ENCODE measurements around the gene RSPH9. TPM values are rescaled to one million over a fixed set of nuclear protein-coding genes. Genes with fewer than 3 reads are reported as not detected.

The RSPH9 gene
- total and polyA plus RNA-seq, 2 donors (not counting 3 experiments of a cell fraction or from before 2014, with no cell fraction given) = 0.18 to 0.27 TPM

- Histone ChIP-seq H3K9me1 (replicated peaks; ENCODE audit: control insufficient read depth, extremely low read depth, insufficient read depth, low read length) (no peaks in the 10 kb centered on the region), H3K79me2 (ENCODE audit: control insufficient read depth, insufficient read depth, low read length) (no peaks in the 10 kb centered on the region), H3K27ac (ENCODE audit: insufficient read depth, low read depth, low read length) (peak overlapping the region; percentile 66), H3K4me3 (replicated peaks in 1 of 3; ENCODE audit: insufficient read depth in 1 of 3, low read depth in 1 of 3, low read length in 3 of 3) (no peak overlapping the region), H2AFZ (ENCODE audit: low read depth, low read length) (no peak overlapping the region), H3K27me3 (ENCODE audit: control insufficient read depth in 2 of 2, insufficient read depth in 2 of 2, low read length in 2 of 2) (no peaks in the 10 kb centered on the region), H3K4me1 (ENCODE audit: control insufficient read depth, extremely low read depth, insufficient read depth, low read length) (peaks cover 62% of the 10 kb centered on the region), H3K9ac (replicated peaks; ENCODE audit: extremely low read depth, insufficient read depth, low read length) (no peak overlapping the region), H3K4me2 (ENCODE audit: insufficient read depth, low read length) (no peak overlapping the region), H4K20me1 (replicated peaks; ENCODE audit: control insufficient read depth, extremely low read depth, insufficient read depth, low read length) (no peaks in the 10 kb centered on the region), H3K36me3 (ENCODE audit: control insufficient read depth in 2 of 2, extremely low read depth in 1 of 2, insufficient read depth in 2 of 2, low read length in 2 of 2) (no peaks in the 10 kb centered on the region), H3K9me3 (replicated peaks; ENCODE audit: control insufficient read depth, insufficient read depth, low read length) (no peaks in the 10 kb centered on the region)
- FAIRE-seq (no peak), DNase-seq (ENCODE audit: low read depth, low spot score) (peak; percentile 17)
- intact Hi-C loops (cut with micrococcal nuclease) = no loop called here
- ChIA-PET CTCF (interaction anchor here (1.0 to 1.4 kb wide), 7 partner anchors 34 to 375 kb away, joined by 3 to 7 read pairs (median 4); no protein-coding TSS in a partner anchor), POLR2A (no interaction called here)
- dilution Hi-C loops (cut with MboI; ENCODE audit: extremely low pct_ligation_motif_present, low sequenced_read_pairs) = no loop called here
- BruUV-seq (replicated peaks) = no TSS peak
- TF ChIP-seq POLR2A (IDR thresholded peaks at IDR 0.05; ENCODE audit: low read depth, low read length) = no peak
Measured at GRCh38 chr6:43703512-43704429, 58.9 kb downstream of the RSPH9 start.

GRCh38 chr6:43705996-43706395 is 61.2 kb downstream of the RSPH9 start:
- H4K20me1 ChIP-seq (replicated peaks; ENCODE audit: control insufficient read depth, extremely low read depth, insufficient read depth, low read length) = no peaks in the 10 kb centered on the region
- no peaks in the 10 kb centered on the region for H3K79me2 ChIP-seq (ENCODE audit: control insufficient read depth, insufficient read depth, low read length)
- peak; percentile 37 for DNase-seq (ENCODE audit: low read depth, low spot score)
- no peaks in the 10 kb centered on the region for H3K27me3 ChIP-seq (ENCODE audit: control insufficient read depth in 2 of 2, insufficient read depth in 2 of 2, low read length in 2 of 2)
- H3K4me3 ChIP-seq (replicated peaks in 1 of 3; ENCODE audit: insufficient read depth in 1 of 3, low read depth in 1 of 3, low read length in 3 of 3) = no peak overlapping the region
- peak overlapping the region; percentile 72 for H3K27ac ChIP-seq (ENCODE audit: insufficient read depth, low read depth, low read length)
- H3K4me1 ChIP-seq (ENCODE audit: control insufficient read depth, extremely low read depth, insufficient read depth, low read length) = peaks cover 55% of the 10 kb centered on the region
- no TSS peak for BruUV-seq (replicated peaks)
- no peak overlapping the region for H2AFZ ChIP-seq (ENCODE audit: low read depth, low read length)
- peak overlapping the region; percentile 64 for H3K4me2 ChIP-seq (ENCODE audit: insufficient read depth, low read length)
- TF ChIP-seq CTCF (IDR thresholded peaks at IDR 0.05; ENCODE audit: extremely low read depth in 1 of 2, insufficient read depth in 1 of 2, low read depth in 1 of 2, low read length in 2 of 2) = no peak
- no peak for TF ChIP-seq GATA2 (IDR thresholded peaks at IDR 0.05; ENCODE audit: insufficient read depth, insufficient read length, low read depth, low read length)
- TF ChIP-seq MAX (IDR thresholded peaks at IDR 0.05; ENCODE audit: insufficient read depth, insufficient read length) = no peak
- no peak for TF ChIP-seq MYC (IDR thresholded peaks at IDR 0.05; ENCODE audit: low read depth, low read length)
- no peak for TF ChIP-seq JUN (IDR thresholded peaks at IDR 0.05; ENCODE audit: borderline replicate concordance, insufficient read depth, insufficient read length, low read depth)
- no peak for TF ChIP-seq POLR2AphosphoS5 (IDR thresholded peaks at IDR 0.05; ENCODE audit: insufficient read depth, low read depth, low read length)
- H3K9me3 ChIP-seq (replicated peaks; ENCODE audit: control insufficient read depth, insufficient read depth, low read length) = no peaks in the 10 kb centered on the region
- no peak overlapping the region for H3K9ac ChIP-seq (replicated peaks; ENCODE audit: extremely low read depth, insufficient read depth, low read length)
- no peaks in the 10 kb centered on the region for H3K9me1 ChIP-seq (replicated peaks; ENCODE audit: control insufficient read depth, extremely low read depth, insufficient read depth, low read length)
- ChIA-PET CTCF (interaction anchor here (0.7 to 1.7 kb wide), 6 partner anchors 9 to 38 kb away, joined by 3 to 8 read pairs (median 3); no protein-coding TSS in a partner anchor), POLR2A (no interaction called here)
- FAIRE-seq = no peak
- dilution Hi-C loops (cut with MboI; ENCODE audit: extremely low pct_ligation_motif_present, low sequenced_read_pairs) = no loop called here
- intact Hi-C loops (cut with micrococcal nuclease) = loop anchor here (5.0 kb wide), 1 partner anchor 66 kb away; the partner anchor contains the start of gene VEGFA
- no peaks in the 10 kb centered on the region for H3K36me3 ChIP-seq (ENCODE audit: control insufficient read depth in 2 of 2, extremely low read depth in 1 of 2, insufficient read depth in 2 of 2, low read length in 2 of 2)

Data from endothelial cell of umbilical vein (primary cell).